Calu3 (cell line): ENCODE measurements around the gene NELFA. TPM values are rescaled to one million over a fixed set of nuclear protein-coding genes. Genes with fewer than 3 reads are reported as not detected.

Experiments
- BruUV-seq: library from RNA; stranded (reverse); fragments of 400-500 nt; replicated peaks from 2 replicates; lab custom pipeline; 2021; lab: Mats Ljungman, UMichigan
- CTCF ChIA-PET: fragments of 300-600 bp; sonication (Branson Sonifier 250); formaldehyde crosslinking; loops from one replicate; lab custom pipeline; 2022; ENCODE audit warnings: antibody characterized with exemption; lab: Charles Lee
- DNase-seq: peaks from one replicate; pipeline ENCODE4 v3.0.0; 2022
- H3K27ac Mint-ChIP-seq: one replicate; pipeline ENCODE4 v1.8.0; 2022; ENCODE audit warnings: mixed read lengths; ENCODE audit not compliant: unreplicated experiment
- H3K27me3 Mint-ChIP-seq: one replicate; pipeline ENCODE4 v1.8.0; 2022; ENCODE audit warnings: mixed read lengths; ENCODE audit not compliant: unreplicated experiment
- H3K36me3 Mint-ChIP-seq: one replicate; pipeline ENCODE4 v1.8.0; 2022; ENCODE audit warnings: mild to moderate bottlenecking, moderate library complexity, mixed read lengths; ENCODE audit not compliant: insufficient read depth, unreplicated experiment
- H3K4me1 Mint-ChIP-seq: one replicate; pipeline ENCODE4 v1.8.0; 2022; ENCODE audit warnings: mild to moderate bottlenecking, low read depth, mixed read lengths; ENCODE audit not compliant: unreplicated experiment
- H3K4me3 Mint-ChIP-seq: one replicate; pipeline ENCODE4 v1.8.0; 2022; ENCODE audit warnings: mild to moderate bottlenecking, low read depth, moderate library complexity, mixed read lengths; ENCODE audit not compliant: unreplicated experiment
- H3K9me3 Mint-ChIP-seq: one replicate; pipeline ENCODE4 v1.8.0; 2022; ENCODE audit warnings: low read depth, mixed read lengths; ENCODE audit not compliant: unreplicated experiment
- CTCF ChIP-seq: fragments of 200-600 bp; IDR thresholded peaks from one replicate; pipeline ENCODE4 v1.8.0; 2022; ENCODE audit warnings: antibody characterized with exemption; ENCODE audit not compliant: unreplicated experiment
- intact Hi-C: fragments of 100-400 bp; cut with micrococcal nuclease; formaldehyde crosslinking; loops from one replicate; pipeline ENCODE4 v1.10.0; 2022; ENCODE audit not compliant: unreplicated experiment
- total RNA-seq: library from RNA; stranded (reverse); gene quantifications from 2 replicates; pipeline ENCODE4 v1.2.3, GENCODE V29; 2022

Gene NELFA
- total RNA-seq, 1 experiment from 2014 or later: 29.9 TPM

- CTCF ChIA-PET: no interaction called here
- no TSS peak for BruUV-seq
- Mint-ChIP-seq H3K36me3 (peaks cover 11% of the 10 kb centered on the region), H3K27ac (no peak overlapping the region), H3K9me3 (peaks cover 2% of the 10 kb centered on the region), H3K27me3 (no peaks in the 10 kb centered on the region), H3K4me3 (no peak overlapping the region), H3K4me1 (peaks cover 5% of the 10 kb centered on the region)
- DNase-seq: no peak
- TF ChIP-seq CTCF: no peak
- intact Hi-C loops: no loop called here
Measured at GRCh38 chr4:1993169-1993516, 15.6 kb downstream of the NELFA start.

GRCh38 chr4:1992468-1993168, 16.2 kb downstream of the NELFA start:
- H3K9me3 Mint-ChIP-seq: peaks cover 2% of the 10 kb centered on the region
- no peak overlapping the region for H3K4me3 Mint-ChIP-seq
- no peak for TF ChIP-seq CTCF
- BruUV-seq: no TSS peak
- H3K27me3 Mint-ChIP-seq: no peaks in the 10 kb centered on the region
- peaks cover 16% of the 10 kb centered on the region for H3K36me3 Mint-ChIP-seq
- CTCF ChIA-PET: no interaction called here
- no peak overlapping the region for H3K27ac Mint-ChIP-seq
- intact Hi-C loops: no loop called here
- DNase-seq: no peak
- H3K4me1 Mint-ChIP-seq: peaks cover under 1% of the 10 kb centered on the region

- no peak for TF ChIP-seq CTCF
- no TSS peak for BruUV-seq
- intact Hi-C loops: no loop called here
- Mint-ChIP-seq H3K4me1 (no peaks in the 10 kb centered on the region), H3K36me3 (peaks cover 23% of the 10 kb centered on the region), H3K9me3 (peaks cover 2% of the 10 kb centered on the region), H3K27ac (no peak overlapping the region), H3K27me3 (no peaks in the 10 kb centered on the region), H3K4me3 (no peak overlapping the region)
- CTCF ChIA-PET: no interaction called here
- no peak for DNase-seq
Measured at GRCh38 chr4:1991596-1992434, 17.0 kb downstream of the NELFA start.

- TF ChIP-seq CTCF: no peak
- intact Hi-C loops: no loop called here
- no peak overlapping the region for H3K4me3 Mint-ChIP-seq
- CTCF ChIA-PET: no interaction called here
- no peak for DNase-seq
- no peaks in the 10 kb centered on the region for H3K4me1 Mint-ChIP-seq
- peaks cover under 1% of the 10 kb centered on the region for H3K9me3 Mint-ChIP-seq
- H3K27me3 Mint-ChIP-seq: no peaks in the 10 kb centered on the region
- H3K36me3 Mint-ChIP-seq: peaks cover 27% of the 10 kb centered on the region
- BruUV-seq: no TSS peak
- no peak overlapping the region for H3K27ac Mint-ChIP-seq
Measured at GRCh38 chr4:1991087-1991486, 17.7 kb downstream of the NELFA start.
